ENCODE data around the gene KIF23.

DNA sequence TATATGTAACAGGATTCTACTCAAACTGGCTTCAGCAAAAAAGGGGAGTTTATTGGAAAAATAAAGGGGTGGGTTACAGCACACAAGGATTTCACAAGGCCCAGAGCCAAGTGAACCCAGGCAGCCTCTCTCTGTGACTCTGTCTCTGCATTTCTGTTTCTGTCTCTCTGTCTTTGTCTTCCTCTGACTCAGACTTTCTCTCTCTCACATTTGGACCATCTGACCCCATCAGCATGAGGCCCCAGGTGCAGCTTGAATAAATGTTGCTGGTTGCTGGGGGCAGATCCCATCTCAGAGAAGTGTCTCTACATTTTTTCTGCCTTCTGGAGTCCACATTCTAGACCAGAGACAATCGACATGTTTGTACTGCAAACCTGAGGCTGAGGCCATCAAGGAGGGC, 83.5 kb downstream of the KIF23 start:
- TF ChIP-seq, protein P1, sequence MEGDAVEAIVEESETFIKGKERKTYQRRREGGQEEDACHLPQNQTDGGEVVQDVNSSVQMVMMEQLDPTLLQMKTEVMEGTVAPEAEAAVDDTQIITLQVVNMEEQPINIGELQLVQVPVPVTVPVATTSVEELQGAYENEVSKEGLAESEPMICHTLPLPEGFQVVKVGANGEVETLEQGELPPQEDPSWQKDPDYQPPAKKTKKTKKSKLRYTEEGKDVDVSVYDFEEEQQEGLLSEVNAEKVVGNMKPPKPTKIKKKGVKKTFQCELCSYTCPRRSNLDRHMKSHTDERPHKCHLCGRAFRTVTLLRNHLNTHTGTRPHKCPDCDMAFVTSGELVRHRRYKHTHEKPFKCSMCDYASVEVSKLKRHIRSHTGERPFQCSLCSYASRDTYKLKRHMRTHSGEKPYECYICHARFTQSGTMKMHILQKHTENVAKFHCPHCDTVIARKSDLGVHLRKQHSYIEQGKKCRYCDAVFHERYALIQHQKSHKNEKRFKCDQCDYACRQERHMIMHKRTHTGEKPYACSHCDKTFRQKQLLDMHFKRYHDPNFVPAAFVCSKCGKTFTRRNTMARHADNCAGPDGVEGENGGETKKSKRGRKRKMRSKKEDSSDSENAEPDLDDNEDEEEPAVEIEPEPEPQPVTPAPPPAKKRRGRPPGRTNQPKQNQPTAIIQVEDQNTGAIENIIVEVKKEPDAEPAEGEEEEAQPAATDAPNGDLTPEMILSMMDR (IDR thresholded peaks at IDR 0.05), result no peak
- TF ChIP-seq POLR2AphosphoS5 (IDR thresholded peaks at IDR 0.05), result no peak
- TF ChIP-seq POLR2A (IDR thresholded peaks at IDR 0.05), result no peak
- TF ChIP-seq EP300 (IDR thresholded peaks at IDR 0.05), result no peak
